ENCODE measurements around the gene CFB.

The CFB gene

DNA sequence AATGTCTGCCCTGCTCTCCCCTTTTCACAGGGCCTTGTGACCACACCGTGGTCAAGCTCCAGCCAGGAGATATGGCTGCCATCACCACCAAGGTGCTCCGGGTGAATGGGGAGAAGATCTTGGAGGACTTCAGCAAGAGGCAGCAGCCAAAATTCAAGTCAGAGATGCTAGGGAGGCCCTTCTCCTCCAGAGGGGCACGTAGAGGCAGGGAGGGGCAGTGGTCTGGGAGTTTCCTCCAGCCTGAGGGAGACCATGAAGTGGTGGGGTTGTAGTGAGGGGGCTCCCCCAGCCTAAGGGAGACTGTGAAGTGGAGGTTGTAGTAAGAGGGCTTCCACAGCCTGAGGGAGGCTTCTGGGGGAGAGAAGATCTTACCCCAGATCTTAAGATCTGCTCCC is 22.0 kb downstream of the CFB start:
- no peak for TF ChIP-seq CTCF (IDR thresholded peaks at IDR 0.05; ENCODE audit: poor library complexity, severe bottlenecking)
- peaks cover 57% of the 10 kb centered on the region for H3K36me3 ChIP-seq (ENCODE audit: low read depth)

GRCh38 chr6:31968326-31968725 is 22.4 kb downstream of the CFB start:
- H3K4me3 ChIP-seq (ENCODE audit: severe bottlenecking), result no peak overlapping the region
- DNase-seq (ENCODE audit: low spot score) (no peak), ATAC-seq (ENCODE audit: low read depth) (no peak)
- H3K4me1 ChIP-seq (ENCODE audit: insufficient read depth, poor library complexity, severe bottlenecking), result peaks cover 5% of the 10 kb centered on the region
- peaks cover 53% of the 10 kb centered on the region for H3K36me3 ChIP-seq (ENCODE audit: low read depth)
- no peak overlapping the region for H3K27ac ChIP-seq (ENCODE audit: poor library complexity, severe bottlenecking)
- no peak for TF ChIP-seq CTCF (IDR thresholded peaks at IDR 0.05; ENCODE audit: poor library complexity, severe bottlenecking)
- H3K9me3 ChIP-seq (ENCODE audit: severe bottlenecking), result no peaks in the 10 kb centered on the region
- H3K27me3 ChIP-seq (ENCODE audit: insufficient read depth, poor library complexity, severe bottlenecking), result no peaks in the 10 kb centered on the region

More for the DNA sequence above, 22.0 kb downstream of the CFB start:
- H3K27me3 ChIP-seq (ENCODE audit: insufficient read depth, poor library complexity, severe bottlenecking), result no peaks in the 10 kb centered on the region
- H3K4me1 ChIP-seq (ENCODE audit: insufficient read depth, poor library complexity, severe bottlenecking), result peaks cover 5% of the 10 kb centered on the region
- ATAC-seq (ENCODE audit: low read depth) (no peak), DNase-seq (ENCODE audit: low spot score) (no peak)
- no peaks in the 10 kb centered on the region for H3K9me3 ChIP-seq (ENCODE audit: severe bottlenecking)
- H3K4me3 ChIP-seq (ENCODE audit: severe bottlenecking), result no peak overlapping the region
- H3K27ac ChIP-seq (ENCODE audit: poor library complexity, severe bottlenecking), result no peak overlapping the region

DNA sequence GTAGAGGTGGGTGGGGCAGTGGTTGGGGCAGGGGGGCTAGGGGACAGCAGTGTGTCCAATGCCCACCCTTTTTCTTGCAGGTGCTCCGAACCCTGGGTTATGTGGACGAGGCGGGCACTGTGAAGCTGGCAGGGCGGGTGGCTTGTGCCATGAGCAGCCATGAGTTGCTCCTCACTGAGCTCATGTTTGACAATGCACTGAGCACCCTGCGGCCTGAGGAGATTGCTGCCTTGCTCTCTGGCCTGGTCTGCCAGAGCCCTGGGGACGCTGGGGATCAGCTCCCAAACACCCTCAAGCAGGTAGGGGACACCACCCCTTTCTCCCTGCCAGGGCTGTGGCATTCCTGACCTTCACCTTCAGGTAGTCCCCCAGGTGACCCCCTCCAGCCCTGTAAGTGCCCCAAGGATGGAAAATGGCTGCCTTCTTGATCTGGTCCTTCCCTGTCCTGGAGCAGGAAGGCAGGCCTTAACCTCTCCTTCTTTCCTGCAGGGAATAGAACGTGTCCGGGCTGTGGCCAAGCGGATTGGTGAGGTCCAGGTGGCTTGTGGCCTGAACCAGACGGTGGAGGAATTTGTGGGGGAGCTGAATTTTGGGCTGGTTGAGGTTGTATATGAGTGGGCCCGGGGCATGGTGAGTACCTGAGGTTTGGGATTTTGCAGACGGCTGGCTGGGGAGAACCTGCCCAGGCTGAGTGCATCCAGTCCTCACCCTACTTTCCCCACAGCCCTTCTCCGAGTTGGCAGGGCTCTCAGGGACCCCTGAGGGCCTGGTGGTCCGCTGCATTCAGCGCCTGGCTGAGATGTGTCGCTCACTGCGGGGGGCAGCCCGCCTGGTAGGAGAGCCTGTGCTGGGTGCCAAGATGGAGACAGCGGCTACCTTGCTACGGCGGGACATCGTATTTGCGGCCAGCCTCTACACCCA is 23.2 kb downstream of the CFB start:
- H3K4me3 ChIP-seq (ENCODE audit: severe bottlenecking), result no peak overlapping the region
- H3K27ac ChIP-seq (ENCODE audit: poor library complexity, severe bottlenecking), result no peak overlapping the region
- H3K27me3 ChIP-seq (ENCODE audit: insufficient read depth, poor library complexity, severe bottlenecking), result no peaks in the 10 kb centered on the region
- no peaks in the 10 kb centered on the region for H3K9me3 ChIP-seq (ENCODE audit: severe bottlenecking)
- no peak for ATAC-seq (ENCODE audit: low read depth)
- H3K4me1 ChIP-seq (ENCODE audit: insufficient read depth, poor library complexity, severe bottlenecking), result peaks cover 5% of the 10 kb centered on the region
- H3K36me3 ChIP-seq (ENCODE audit: low read depth), result peaks cover 46% of the 10 kb centered on the region
- no peak for DNase-seq (ENCODE audit: low spot score)
- no peak for TF ChIP-seq CTCF (IDR thresholded peaks at IDR 0.05; ENCODE audit: poor library complexity, severe bottlenecking)

DNA sequence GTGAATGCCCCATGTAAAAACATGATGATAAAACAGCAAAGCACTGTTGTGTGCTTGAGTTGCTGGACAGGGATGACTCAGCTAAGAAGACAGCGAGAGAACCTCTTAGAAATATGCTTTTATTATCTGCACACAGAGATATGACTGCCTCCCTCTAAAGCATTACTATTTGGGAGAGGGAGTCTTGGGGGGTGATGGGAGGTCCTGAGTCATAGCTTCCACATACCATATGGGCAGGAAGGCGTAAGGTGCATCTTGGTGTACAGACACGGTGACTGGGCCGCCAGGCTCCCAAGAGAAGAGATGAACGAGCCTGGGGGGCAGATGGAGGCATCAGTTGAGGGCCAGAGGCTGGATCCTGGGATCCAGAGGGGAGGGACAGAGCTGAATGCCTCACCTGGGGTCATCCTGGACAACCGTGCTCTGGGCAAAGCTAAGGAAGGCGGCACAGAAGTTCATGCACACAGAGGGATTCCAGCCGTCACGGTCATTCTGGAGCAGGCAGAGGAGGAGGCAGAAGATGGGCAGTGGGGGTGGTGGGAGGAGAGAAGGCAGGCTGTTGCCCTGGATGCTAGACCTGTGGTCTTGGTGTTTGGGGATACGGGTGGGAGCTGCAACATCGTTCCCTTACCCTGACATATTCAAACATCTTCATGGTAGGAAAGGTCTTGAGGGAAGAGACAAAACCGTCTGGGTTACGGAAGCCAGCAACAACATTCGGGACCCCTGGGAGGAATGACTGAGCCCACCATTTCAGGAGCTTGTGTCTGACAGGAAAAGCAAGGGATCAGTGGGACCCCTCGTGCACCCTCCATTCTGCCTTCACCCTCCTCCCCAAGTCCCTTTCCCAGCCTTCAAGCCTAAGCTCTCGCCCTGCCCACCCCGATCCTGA is 24.1 kb downstream of the CFB start:
- no peak for TF ChIP-seq CTCF (IDR thresholded peaks at IDR 0.05; ENCODE audit: poor library complexity, severe bottlenecking)
- H3K36me3 ChIP-seq (ENCODE audit: low read depth), result peaks cover 37% of the 10 kb centered on the region
- no peak overlapping the region for H3K27ac ChIP-seq (ENCODE audit: poor library complexity, severe bottlenecking)
- H3K27me3 ChIP-seq (ENCODE audit: insufficient read depth, poor library complexity, severe bottlenecking), result no peaks in the 10 kb centered on the region
- no peak for ATAC-seq (ENCODE audit: low read depth)
- no peak overlapping the region for H3K4me3 ChIP-seq (ENCODE audit: severe bottlenecking)
- peaks cover 5% of the 10 kb centered on the region for H3K4me1 ChIP-seq (ENCODE audit: insufficient read depth, poor library complexity, severe bottlenecking)
- no peaks in the 10 kb centered on the region for H3K9me3 ChIP-seq (ENCODE audit: severe bottlenecking)
- DNase-seq (ENCODE audit: low spot score), result no peak
